HG03039 (cell line): ENCODE measurements around the gene SMIM35.

ENCODE experiments used
- ATAC-seq: cut with Tn5 transposase; IDR thresholded peaks from one replicate; pipeline ENCODE4 v1.9.1; 2021; ENCODE audit warnings: mild to moderate bottlenecking, moderate library complexity; ENCODE audit not compliant: unreplicated experiment

SMIM35 gene

DNA sequence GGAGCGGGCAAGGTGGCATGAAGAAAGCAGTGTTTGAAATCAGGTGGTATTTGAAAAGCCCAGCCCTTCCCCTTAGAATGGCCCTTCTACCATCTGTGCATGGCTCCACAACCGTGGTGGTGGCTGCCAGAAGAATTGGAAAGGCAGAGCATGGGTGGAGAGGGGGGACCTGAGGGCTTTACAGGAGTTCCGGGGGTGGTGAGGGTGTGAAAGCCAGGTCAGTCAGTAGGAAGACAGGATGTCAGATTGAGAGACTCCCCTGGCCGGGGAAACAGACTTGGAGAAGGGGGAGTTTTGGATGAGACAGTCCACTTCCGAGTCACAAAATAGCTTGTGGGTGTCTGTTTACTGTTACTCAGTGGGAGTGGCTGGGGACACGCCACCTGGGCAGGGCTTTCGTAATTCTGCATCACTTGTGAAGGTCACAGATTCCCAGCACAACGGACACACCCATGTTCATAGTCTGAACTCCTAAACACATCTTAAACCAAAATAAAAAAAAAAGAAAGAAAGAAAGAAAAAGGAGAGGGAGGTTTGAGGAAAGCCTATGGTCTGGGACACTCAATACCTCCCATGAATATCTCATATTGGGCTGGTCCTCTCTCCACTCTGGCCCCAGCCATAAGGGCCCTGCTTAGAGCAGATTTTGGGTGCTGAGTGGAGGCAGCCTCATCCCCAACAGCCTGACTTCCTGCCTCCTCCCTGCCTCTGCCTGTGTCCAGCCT is 24.4 kb upstream of the SMIM35 start:
- ATAC-seq = no peak

DNA sequence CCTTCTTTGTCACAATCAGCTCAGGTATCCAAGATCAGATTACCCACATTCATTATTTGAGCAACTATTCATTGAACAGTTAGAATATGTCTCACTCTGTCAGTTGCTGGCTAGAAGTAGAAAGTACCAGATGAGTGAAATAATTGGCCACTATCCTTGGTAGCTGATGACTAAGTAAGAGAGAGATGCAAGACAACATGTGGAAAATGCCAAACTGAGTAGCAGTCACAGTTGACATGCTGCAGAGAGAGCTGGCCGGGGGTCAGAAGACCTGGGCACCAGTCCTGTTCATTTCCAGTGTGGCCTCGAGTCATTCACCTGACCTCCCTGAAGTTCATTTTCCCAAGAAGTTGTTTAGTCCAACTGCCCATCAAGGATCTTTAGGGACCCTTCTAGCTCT is 22.5 kb upstream of the SMIM35 start:
- no peak for ATAC-seq

DNA sequence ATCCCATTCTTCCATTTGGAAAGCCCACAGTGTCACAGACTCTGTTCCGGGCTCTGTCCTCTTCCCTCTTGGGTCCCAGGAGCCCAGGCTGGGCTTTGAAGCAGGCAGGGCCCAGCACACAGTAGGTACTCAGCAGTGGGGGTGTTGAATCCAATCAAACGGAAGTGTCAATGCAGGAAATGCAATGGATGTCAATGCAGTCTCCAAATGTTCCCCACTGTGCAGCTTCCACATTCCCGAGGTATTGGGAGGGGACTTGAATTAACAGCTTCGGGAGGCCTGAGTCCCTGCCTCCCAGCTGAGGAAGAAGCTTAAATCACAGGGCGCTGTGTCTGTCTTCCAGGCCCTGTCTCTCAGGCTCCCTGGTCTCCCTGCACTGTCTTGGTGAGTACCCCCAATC is 21.8 kb upstream of the SMIM35 start:
- ATAC-seq = no peak

DNA sequence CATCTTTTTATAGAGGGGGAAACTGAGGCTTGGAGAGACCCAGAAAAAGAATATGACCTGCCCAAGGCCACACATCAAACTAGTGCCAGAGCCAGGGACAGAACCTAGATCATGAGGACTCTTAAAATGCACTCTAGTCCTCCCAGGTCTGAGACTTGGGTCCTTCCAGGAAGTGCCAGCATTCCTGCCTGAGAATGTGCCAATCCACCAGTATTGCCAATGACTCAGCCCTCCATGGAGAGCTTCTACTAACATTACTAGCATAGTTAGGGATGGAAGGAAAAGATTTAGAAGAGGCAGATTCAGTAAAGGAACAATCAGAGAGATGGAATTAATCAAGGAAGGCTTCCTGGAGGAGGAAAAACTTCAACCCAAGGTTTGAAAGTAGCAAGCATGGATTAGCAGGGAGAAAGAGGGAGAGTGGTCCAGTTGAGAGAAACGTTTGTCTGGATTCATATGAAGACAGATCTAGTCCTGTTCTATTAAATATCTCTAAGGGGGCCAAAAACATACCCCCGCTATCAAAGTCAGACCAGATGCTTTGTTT is 20.1 kb upstream of the SMIM35 start:
- ATAC-seq = no peak

GRCh38 chr11:118105657-118106305 is 19.0 kb upstream of the SMIM35 start:
- no peak for ATAC-seq

DNA sequence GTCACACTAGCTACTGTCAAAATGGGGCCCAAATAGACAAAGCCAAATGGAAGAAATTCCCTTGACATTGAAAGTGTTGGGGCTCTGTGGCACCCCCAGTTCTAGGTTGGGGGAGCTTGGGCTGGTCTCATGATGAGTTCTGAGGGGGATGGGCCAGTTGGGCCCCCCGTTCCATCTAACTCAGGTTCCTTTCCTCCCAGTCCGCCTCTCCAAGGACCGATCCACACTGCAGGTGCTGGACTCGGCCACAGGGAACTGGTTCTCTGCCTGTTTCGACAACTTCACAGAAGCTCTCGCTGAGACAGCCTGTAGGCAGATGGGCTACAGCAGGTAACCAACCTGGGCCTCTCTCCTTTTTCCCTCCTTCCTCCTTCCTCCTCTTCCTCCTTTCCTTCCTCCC is 17.7 kb upstream of the SMIM35 start:
- ATAC-seq = no peak

DNA sequence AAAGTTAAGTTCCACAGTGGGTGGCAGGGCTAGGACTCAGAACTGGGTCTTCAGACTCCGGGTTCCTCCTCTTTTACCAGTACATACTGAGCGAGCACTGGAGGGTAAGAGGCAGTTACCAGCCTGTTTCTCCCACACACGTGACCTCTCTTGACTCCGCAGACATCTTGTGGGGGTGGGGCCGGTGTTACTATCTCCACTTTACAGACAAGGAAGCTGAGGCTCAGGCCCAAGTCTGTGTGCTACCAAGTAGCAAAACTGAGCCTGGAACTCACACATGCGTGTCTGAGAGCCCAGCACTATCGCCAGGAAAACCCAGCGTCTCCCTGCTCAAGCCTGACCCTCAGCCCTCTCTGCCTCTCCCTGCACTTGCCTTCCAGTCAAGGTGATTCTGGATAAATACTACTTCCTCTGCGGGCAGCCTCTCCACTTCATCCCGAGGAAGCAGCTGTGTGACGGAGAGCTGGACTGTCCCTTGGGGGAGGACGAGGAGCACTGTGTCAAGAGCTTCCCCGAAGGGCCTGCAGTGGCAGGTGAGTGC is 16.0 kb upstream of the SMIM35 start:
- no peak for ATAC-seq

DNA sequence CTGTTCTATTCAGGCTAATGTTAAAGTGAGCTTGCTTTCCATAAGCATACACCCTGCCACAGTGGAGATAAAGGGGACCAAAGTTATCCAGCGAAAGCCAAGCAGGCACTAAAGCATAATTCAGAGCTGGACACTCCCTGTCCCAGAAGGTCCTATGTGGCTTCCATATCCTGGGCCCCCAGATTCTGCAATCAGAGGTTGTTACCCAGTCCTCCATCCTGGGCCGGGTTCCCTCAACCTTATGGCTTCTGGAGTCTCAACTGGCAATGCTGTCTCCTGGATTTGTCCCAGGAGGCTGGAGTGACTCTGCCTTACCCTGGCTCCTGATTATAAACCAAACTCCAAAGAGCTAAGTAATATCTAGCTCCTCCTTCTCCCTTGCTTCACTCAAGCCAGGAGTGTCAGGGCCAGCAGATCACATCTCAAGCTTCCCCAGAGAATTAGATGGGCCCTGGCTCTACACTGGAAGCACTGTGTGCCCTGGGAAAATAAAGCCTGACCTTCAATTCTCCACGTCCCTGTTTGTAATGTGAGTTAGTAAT is 14.0 kb upstream of the SMIM35 start:
- ATAC-seq = no peak

GRCh38 chr11:118099838-118100556 is 13.2 kb upstream of the SMIM35 start:
- no peak for ATAC-seq

- ATAC-seq = no peak
Observed at GRCh38 chr11:118098996-118099837, 12.5 kb upstream of the SMIM35 start.

- no peak for ATAC-seq
Observed at GRCh38 chr11:118095967-118096367, 9.2 kb upstream of the SMIM35 start.

GRCh38 chr11:118095493-118095892 is 8.7 kb upstream of the SMIM35 start:
- no peak for ATAC-seq

- no peak for ATAC-seq
Observed at GRCh38 chr11:118092907-118093571, 6.3 kb upstream of the SMIM35 start.

GRCh38 chr11:118091690-118092089 is 4.9 kb upstream of the SMIM35 start:
- ATAC-seq = no peak

GRCh38 chr11:118090545-118091162 is 3.9 kb upstream of the SMIM35 start:
- no peak for ATAC-seq

GRCh38 chr11:118088531-118088930 is 1.8 kb upstream of the SMIM35 start:
- no peak for ATAC-seq

DNA sequence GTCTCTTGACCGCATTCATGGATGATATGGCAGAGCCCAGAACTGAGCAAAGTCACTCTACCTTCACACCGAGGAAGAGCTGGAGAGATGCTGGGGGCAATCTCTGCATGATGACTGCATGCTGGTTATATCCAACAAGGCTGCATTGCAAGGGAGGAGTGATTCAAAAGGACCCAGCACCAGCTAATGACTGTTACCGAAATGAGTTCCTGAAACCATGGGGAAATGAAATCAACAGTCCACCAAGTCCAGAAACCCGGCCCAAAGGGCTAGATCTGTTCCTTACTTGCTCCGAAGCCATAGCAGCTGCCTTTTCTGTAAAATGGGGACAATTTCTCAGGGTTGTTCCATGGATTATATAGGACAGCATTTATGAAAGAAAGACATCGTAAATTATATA is 1.2 kb upstream of the SMIM35 start:
- ATAC-seq = no peak

DNA sequence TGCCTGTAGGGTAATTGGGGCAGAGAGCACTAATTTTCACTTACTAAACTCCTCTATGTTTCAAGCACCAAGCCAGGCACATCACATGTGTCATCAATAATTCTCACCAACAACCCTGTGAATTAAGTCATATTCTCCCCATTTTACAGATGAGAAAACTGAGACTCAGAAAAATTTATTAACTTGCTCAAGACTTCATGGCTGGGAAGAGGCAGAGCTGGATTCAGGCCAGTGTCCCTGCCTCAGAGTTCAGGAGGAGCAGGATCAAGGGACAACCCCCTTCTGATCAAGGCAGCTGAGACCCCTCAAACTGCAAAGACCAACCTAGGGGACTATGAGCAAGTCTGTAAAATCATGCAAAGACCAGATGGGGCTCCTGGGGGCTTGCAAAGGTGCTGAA is 2.1 kb downstream of the SMIM35 start:
- ATAC-seq = no peak

DNA sequence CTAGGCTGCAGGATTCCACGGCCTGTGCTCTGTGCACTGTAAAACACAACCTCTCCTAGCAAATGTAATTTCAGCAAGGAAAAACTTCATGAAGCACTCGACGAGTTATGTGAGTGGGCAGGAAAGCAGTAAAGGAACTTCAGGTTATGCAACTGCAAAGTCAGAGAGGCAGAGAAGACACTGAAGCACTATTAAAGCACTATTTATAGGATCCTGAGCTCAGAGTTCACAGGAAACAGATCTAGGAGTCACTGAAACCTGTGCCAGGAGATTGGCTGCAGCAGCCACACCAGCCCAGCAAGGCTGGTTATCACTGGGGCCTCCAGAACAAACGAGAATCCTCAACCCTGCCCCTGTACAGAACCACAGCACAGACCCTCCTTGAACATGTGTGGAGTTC is 2.5 kb downstream of the SMIM35 start:
- ATAC-seq = no peak
